PC-3 (cell line): ENCODE results near the gene HPS5.

Experiments used
- CTCF ChIP-seq: fragments of 300-600 bp; sonication (generic); conservative IDR thresholded peaks from 2 replicates; pipeline ENCODE4 v1.5.1; 2017; ENCODE audit warnings: antibody characterized with exemption, low read depth, mild to moderate bottlenecking, low read length
- EZH2phosphoT487 ChIP-seq: fragments of 300-600 bp; sonication (generic); IDR thresholded peaks from 2 replicates; pipeline ENCODE4 v1.6.1; 2018; ENCODE audit warnings: mild to moderate bottlenecking, antibody characterized with exemption, low read length, borderline replicate concordance

- TF ChIP-seq CTCF (no peak), EZH2phosphoT487 (no peak)
These were observed 50.7 kb downstream of the HPS5 start for GRCh38 chr11:18271206-18271605.
